NB4 (cell line): ENCODE results near the gene MAPK11.

ENCODE experiments used
- DNase-seq: peaks from one replicate; pipeline ENCODE4 v3.0.0; 2010; ENCODE audit warnings: low read depth
- H3K4me3 ChIP-seq: one replicate; pipeline ENCODE4 v1.5.1; 2011; ENCODE audit warnings: mild to moderate bottlenecking, low read depth, low read length, moderate library complexity
- CTCF ChIP-seq: IDR thresholded peaks from one replicate; pipeline ENCODE4 v1.5.1; 2012; ENCODE audit warnings: low read depth, low read length
- MAX ChIP-seq: IDR thresholded peaks from 2 replicates; pipeline ENCODE4 v1.6.1; 2011; ENCODE audit warnings: low read depth, low read length
- MYC ChIP-seq: IDR thresholded peaks from 2 replicates; pipeline ENCODE4 v1.6.1; 2011; ENCODE audit warnings: low read depth, low read length
- POLR2A ChIP-seq: IDR thresholded peaks from 2 replicates; pipeline ENCODE4 v1.6.1; 2011; ENCODE audit warnings: mild to moderate bottlenecking; ENCODE audit not compliant: insufficient read length; ENCODE audit errors: extremely low read depth

Gene MAPK11

GRCh38 chr22:50313021-50313420 lies 42.8 kb upstream of the MAPK11 start:
- H3K4me3 ChIP-seq: no peak overlapping the region
- no peak for TF ChIP-seq POLR2A
- TF ChIP-seq CTCF: no peak
- TF ChIP-seq MYC: no peak
- TF ChIP-seq MAX: no peak
- no peak for DNase-seq

GRCh38 chr22:50312371-50312770 lies 42.2 kb upstream of the MAPK11 start:
- no peak for TF ChIP-seq CTCF
- TF ChIP-seq MYC: no peak
- no peak for TF ChIP-seq MAX
- no peak for TF ChIP-seq POLR2A
- no peak for DNase-seq
- no peak overlapping the region for H3K4me3 ChIP-seq

GRCh38 chr22:50311606-50312351 lies 41.6 kb upstream of the MAPK11 start:
- TF ChIP-seq POLR2A (no peak), CTCF (no peak), MAX (no peak), MYC (no peak)
- no peak for DNase-seq
- no peak overlapping the region for H3K4me3 ChIP-seq

- H3K4me3 ChIP-seq: no peak overlapping the region
- no peak for DNase-seq
- TF ChIP-seq POLR2A: no peak
- TF ChIP-seq MAX: no peak
Observed at GRCh38 chr22:50310949-50311444, 40.8 kb upstream of the MAPK11 start.

GRCh38 chr22:50310031-50310722 lies 40.0 kb upstream of the MAPK11 start:
- H3K4me3 ChIP-seq: no peak overlapping the region

More at GRCh38 chr22:50310031-50310722, 40.0 kb upstream of the MAPK11 start:
- TF ChIP-seq MAX (no peak), POLR2A (no peak), CTCF (no peak), MYC (no peak)
- no peak for DNase-seq
